Fibroblast of villous mesenchyme (primary cell): ENCODE results near the gene PANK4. TPM values are rescaled to one million over a fixed set of nuclear protein-coding genes. Genes with fewer than 3 reads are reported as not detected.
"Not testable (repeated sequence)": the region's sequence is repeated elsewhere in the genome, so short reads cannot be mapped to it uniquely, and the experiment has no call there.

ENCODE experiments used
- DNase-seq: peaks from one replicate; pipeline ENCODE4 v3.0.0-alpha.2; 2010; ENCODE audit warnings: low read depth
- H3K4me3 ChIP-seq: 2 replicates; pipeline ENCODE4 v1.5.1; 2011; ENCODE audit warnings: low read depth, mild to moderate bottlenecking, low read length
- total RNA-seq: library from RNA; depleted of rRNA; stranded (reverse); fragments of >200 nt; gene quantifications from 2 replicates; pipeline ENCODE4 v1.2.3, GENCODE V29; 2012
- TF ChIP-seq, protein P1 (sequence below): IDR thresholded peaks from 2 replicates; pipeline ENCODE4 v1.5.1; 2012; ENCODE audit warnings: low read depth, mild to moderate bottlenecking, low read length; ENCODE audit not compliant: insufficient read depth

The PANK4 gene
- total RNA-seq, 1 donor, result 27.6 TPM

DNA sequence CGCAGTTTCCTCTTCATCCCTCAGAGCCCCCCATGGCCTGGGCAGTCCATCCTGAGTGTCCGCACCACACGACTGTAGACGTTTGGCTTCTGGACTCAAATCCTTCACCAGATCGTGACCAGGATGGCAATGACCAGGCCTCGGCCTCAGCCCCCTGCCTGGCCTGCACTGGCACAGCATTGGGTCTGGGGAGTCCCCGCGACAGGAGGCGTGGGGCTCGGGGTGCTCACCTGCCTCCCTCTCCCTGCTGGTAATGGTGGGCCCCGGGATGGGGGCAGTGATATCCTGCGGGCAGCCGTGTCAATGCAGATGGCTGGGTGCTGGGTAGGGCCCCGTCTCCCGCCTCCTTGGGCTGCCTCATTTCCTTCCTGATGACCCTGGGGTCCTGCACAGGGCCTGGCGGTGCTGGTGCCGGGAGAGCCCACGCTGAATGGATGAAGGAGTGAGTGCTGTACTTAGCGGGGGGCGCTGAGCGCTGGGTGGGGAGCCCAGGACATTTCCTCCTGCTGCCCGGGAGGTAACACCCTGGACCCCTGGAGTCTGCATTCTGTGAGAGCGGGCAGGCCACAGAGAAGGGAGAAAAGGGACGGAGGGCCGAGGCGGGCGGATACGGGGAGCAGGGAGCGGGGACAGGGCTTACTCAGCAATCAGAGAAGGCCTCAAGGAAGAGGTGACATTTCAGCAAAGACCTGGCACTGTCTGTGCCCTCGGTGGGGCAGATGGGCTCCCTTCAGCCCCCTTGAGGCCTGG, 27.6 kb upstream of the PANK4 start:
- H3K4me3 ChIP-seq, result no peak overlapping the region
- TF ChIP-seq, protein P1, sequence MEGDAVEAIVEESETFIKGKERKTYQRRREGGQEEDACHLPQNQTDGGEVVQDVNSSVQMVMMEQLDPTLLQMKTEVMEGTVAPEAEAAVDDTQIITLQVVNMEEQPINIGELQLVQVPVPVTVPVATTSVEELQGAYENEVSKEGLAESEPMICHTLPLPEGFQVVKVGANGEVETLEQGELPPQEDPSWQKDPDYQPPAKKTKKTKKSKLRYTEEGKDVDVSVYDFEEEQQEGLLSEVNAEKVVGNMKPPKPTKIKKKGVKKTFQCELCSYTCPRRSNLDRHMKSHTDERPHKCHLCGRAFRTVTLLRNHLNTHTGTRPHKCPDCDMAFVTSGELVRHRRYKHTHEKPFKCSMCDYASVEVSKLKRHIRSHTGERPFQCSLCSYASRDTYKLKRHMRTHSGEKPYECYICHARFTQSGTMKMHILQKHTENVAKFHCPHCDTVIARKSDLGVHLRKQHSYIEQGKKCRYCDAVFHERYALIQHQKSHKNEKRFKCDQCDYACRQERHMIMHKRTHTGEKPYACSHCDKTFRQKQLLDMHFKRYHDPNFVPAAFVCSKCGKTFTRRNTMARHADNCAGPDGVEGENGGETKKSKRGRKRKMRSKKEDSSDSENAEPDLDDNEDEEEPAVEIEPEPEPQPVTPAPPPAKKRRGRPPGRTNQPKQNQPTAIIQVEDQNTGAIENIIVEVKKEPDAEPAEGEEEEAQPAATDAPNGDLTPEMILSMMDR, result no peak
- no peak for DNase-seq

DNA sequence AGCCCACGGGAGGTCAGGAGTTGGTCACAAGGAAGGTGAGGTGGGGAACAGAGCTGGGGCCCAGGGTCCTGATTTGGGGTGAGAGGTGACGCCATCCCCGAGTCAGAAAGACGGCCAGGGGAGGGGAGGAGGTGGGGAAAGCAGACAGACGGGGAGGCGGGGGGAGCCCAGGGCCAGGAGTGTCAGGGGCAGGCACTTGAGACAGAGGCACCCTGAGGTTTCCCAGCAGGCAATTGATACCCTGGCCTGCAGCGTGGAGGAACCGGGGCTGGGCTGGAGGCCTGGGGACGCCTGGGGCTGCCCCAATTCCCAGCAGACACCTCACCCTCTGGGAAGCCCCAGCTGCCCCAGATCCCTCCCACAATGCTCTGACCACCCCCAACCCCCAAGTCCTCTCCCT, 26.7 kb upstream of the PANK4 start:
- not testable (repeated sequence) for H3K4me3 ChIP-seq, DNase-seq

DNA sequence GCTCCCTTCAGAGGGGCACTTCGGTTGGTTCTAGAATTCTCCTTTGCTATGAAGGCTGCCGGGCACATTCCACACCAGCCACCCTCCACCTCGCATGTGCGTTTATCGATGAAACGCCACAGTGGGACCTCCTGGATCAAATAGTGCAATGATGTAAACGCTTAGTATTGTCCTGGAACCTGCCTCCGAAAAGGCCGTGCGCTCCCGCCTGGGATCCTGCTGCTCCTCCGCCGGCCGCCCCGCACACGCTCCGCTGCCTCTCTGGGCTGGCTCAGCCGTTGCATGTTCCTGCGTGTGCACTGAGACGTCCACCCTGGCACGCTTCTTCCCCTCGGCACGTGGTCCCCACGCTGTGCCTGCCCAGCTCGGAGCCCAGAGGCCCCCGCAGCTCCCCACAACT, 25.8 kb upstream of the PANK4 start:
- no peak for DNase-seq
- TF ChIP-seq, protein P1, result no peak
- H3K4me3 ChIP-seq, result no peak overlapping the region

- not testable (repeated sequence) for DNase-seq, H3K4me3 ChIP-seq
Observed at GRCh38 chr1:2551544-2551943, 25.1 kb upstream of the PANK4 start.

GRCh38 chr1:2550309-2550861, 24.0 kb upstream of the PANK4 start:
- H3K4me3 ChIP-seq, DNase-seq: not testable (repeated sequence)

DNA sequence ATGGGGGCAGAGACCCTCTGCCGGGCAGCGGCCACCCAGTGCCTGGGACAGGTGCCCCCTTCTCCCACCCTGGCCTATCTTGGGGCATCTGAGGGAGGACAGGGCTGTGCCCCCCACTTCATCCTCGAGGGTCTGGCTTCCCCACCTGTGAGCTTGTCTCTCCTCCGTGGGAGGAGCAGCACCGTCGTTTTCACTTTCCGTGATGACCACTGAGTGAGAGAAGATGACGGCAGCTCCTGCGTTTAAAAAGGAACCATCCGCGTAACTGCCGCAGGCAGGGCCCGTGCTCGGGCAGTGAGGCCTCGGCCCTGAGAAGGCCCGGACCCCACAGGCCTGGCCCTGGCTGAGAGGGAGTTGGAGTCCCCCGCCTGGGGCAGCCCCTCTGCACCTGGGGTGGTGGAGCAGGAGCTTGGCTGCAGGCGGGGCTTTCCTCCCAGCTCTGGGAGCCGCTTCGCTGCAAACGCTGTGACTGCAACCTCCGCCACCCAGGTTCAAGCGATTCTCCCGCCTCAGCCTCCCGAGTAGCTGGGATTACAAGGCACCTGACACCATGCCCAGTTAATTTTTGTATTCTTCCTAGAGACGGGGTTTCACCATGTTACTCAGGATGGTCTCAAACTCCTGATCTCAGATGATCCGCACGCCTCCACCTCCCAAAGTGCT, 23.1 kb upstream of the PANK4 start:
- not testable (repeated sequence) for H3K4me3 ChIP-seq, DNase-seq

DNA sequence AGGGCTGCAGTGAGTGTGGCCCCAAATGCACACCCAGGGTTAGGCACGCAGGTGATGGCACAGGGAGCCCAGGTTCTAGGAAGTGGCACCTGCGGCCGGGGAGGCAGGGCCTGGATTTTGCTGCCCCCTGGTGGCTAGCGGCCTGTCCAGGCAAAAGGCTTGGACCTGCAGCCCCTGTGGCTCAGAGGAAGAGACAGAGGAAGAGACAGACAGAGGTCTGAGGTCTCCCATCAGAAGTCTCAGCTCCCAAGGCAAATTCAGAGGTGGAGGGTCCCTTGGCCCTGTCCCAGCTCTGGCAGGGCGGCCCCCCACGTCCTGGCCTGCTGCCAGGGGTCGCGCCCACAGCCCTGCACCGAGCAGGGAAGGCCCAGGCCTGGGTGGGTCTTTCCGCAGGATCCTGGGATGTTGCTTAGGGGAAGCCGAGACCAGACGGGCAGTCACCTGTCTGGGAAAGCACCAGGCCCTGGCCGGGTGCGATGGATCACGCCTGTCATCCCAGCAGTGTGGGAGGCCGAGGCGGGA, 21.7 kb upstream of the PANK4 start:
- TF ChIP-seq, protein P1, result peak; percentile 89
- DNase-seq, result peak; percentile 68
- H3K4me3 ChIP-seq, result no peak overlapping the region

- peak overlapping the region; percentile 64 for H3K4me3 ChIP-seq
- no peak for DNase-seq
- TF ChIP-seq, protein P1, result no peak
Observed at GRCh38 chr1:2547210-2548067, 21.0 kb upstream of the PANK4 start.
